ENCODE results near the gene REXO1. TPM values are rescaled to one million over a fixed set of nuclear protein-coding genes. Genes with fewer than 3 reads are reported as not detected.

REXO1 gene
- total RNA-seq, 1 experiment from 2014 or later: 56.8 TPM

DNA sequence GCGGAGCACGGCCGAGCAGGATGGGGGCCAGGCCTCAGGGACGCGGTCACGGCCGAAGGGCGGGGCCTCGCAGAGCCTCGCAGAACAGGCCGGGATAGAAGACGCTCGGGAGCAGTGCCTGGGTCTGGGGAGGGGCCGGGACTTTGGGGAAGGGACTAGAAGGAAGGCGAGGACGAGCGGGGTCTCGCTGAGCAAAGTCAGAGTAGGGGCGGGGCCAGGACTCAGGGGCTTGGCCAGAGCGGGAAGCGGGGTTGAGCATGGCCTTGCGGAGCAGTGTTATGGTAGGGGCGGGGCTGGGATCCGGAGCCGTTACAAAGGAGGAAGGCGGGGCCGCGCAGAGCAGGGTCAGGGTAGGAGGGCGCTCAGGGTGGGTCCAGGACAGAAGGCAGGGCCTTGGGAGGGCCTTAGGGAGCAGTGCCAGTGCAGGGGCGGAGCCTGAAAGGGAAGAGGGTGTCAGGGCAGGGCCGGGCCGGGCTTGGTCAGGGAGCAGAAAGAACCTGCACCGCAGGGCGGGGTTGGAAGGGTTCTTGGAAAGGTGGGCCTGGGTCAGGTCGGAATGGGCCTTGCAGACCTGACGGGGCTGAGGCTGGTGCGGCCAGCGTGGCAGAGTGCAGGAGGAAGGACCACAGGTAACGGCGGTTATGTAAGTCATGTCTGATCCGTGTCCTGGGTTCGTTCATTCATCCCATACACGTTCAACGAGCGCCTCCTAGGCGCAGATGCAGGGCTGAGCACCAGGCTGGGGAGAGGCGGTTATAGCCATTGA lies 35.7 kb downstream of the REXO1 start:
- Histone ChIP-seq H3K27me3 (ENCODE audit: insufficient read depth, low read length) (no peaks in the 10 kb centered on the region), H3K56ac (ENCODE audit: insufficient read length, low read depth, low read length) (no peak overlapping the region), H3K18ac (ENCODE audit: insufficient read length, low read depth, low read length) (no peak overlapping the region), H2BK20ac (ENCODE audit: low read depth, low read length, poor library complexity, severe bottlenecking) (no peak overlapping the region), H3K79me1 (ENCODE audit: insufficient read depth, low read depth, low read length, poor library complexity, severe bottlenecking) (no peaks in the 10 kb centered on the region), H3K9me3 (ENCODE audit: control insufficient read depth, low read depth, low read length) (no peaks in the 10 kb centered on the region), H3K23me2 (ENCODE audit: insufficient read length, low read depth, low read length, poor library complexity, severe bottlenecking) (peaks cover 3% of the 10 kb centered on the region), H4K5ac (ENCODE audit: insufficient read length, low read depth, low read length) (no peak overlapping the region), H3K23ac (ENCODE audit: insufficient read length, low read depth, low read length) (no peak overlapping the region), H2AK5ac (ENCODE audit: insufficient read length, low read length) (no peak overlapping the region), H3K79me2 (ENCODE audit: insufficient read depth, low read length) (no peaks in the 10 kb centered on the region), H2AFZ (ENCODE audit: low read length) (no peak overlapping the region), H3K14ac (ENCODE audit: insufficient read depth, low read length) (peak overlapping the region; percentile 77; the same call in 1 of the 2 replicates), H3K9ac (ENCODE audit: extremely low read depth, insufficient read length, low read length) (no peak overlapping the region), H2BK12ac (ENCODE audit: insufficient read length, low read depth, low read length) (no peak overlapping the region), H3T11ph (ENCODE audit: low read length) (no peak overlapping the region), H4K20me1 (ENCODE audit: control insufficient read depth, insufficient read depth, insufficient read length) (peaks cover 2% of the 10 kb centered on the region), H3K27ac (ENCODE audit: insufficient read length, low read depth, low read length) (no peak overlapping the region), H4K91ac (ENCODE audit: insufficient read length, low read depth, low read length) (no peak overlapping the region), H4K8ac (replicated peaks; ENCODE audit: insufficient read length, low read depth, low read length) (no peak overlapping the region), H2BK5ac (ENCODE audit: insufficient read length, low read length) (no peak overlapping the region), H3K4ac (ENCODE audit: low read depth, low read length) (no peak overlapping the region), H2BK120ac (ENCODE audit: low read depth, low read length, poor library complexity, severe bottlenecking) (no peak overlapping the region), H2BK15ac (ENCODE audit: low read depth, low read length) (no peak overlapping the region), H3K4me1 (ENCODE audit: insufficient read depth, low read length) (no peaks in the 10 kb centered on the region), H3K4me2 (ENCODE audit: insufficient read depth, insufficient read length, low read length) (peak overlapping the region; percentile 53)
- no peaks in the 10 kb centered on the region for H3K9me3 Mint-ChIP-seq
- DNase-seq: peak; percentile 99
- H3K4me1 Mint-ChIP-seq: peaks cover 6% of the 10 kb centered on the region in 2 experiments
- H3K27me3 Mint-ChIP-seq (ENCODE audit: low read depth): peaks cover 9% of the 10 kb centered on the region
- peak overlapping the region; percentile 76 to 93 for H3K4me3 Mint-ChIP-seq
- H3K36me3 Mint-ChIP-seq (ENCODE audit: insufficient read depth in 1 of 3, low read depth in 3 of 3): peaks cover 0 to 16% (median 5%) of the 10 kb centered on the region in 3 experiments; a peak in 6 of 7 replicates
- TF ChIP-seq CTCF (conservative IDR thresholded peaks at IDR 0.05): peak; percentile 83
- WGBS (ENCODE audit: extremely low coverage, insufficient read length, low lambda C conversion rate): no CpG with 5 or more reads among the region's 47 CpGs
- H3K27ac Mint-ChIP-seq: peak overlapping the region; percentile 80 to 98 (median 98); a peak in 6 of 7 replicates
